Heart left ventricle (tissue), 16 donors: Measurements from ENCODE around the gene BRD9. TPM values are rescaled to one million over a fixed set of nuclear protein-coding genes. Genes with fewer than 3 reads are reported as not detected.
A peak's percentile ranks its signal among the peaks of the same experiment; 100 is the strongest.

Experiments used
- ATAC-seq, 4 donors: fragments of 200-7000 bp; cut with Tn5 transposase; one replicate each; pipeline ENCODE4 v1.9.1; 2020 to 2022; ENCODE audit warnings: moderate library complexity in 4 of 4, mild to moderate bottlenecking in 3 of 4, moderate number of reproducible peaks in 1 of 4
- DNase-seq, 5 donors: peaks; one replicate each; pipeline ENCODE4 v3.0.0-alpha.2; 2020
- H3K27ac ChIP-seq, 12 donors: fragments of 200-600 bp; sonication (generic) in 4 of 12; one replicate each; pipeline versions ENCODE4 v1.5.0 to v1.8.0; 2016 to 2022; ENCODE audit warnings: mild to moderate bottlenecking in 2 of 12
- H3K27me3 ChIP-seq, 9 donors: fragments of 200-600 bp; sonication (generic) in 2 of 9; one replicate each; pipeline versions ENCODE4 v1.5.1 to v1.8.0; 2016 to 2022; ENCODE audit warnings: mild to moderate bottlenecking in 3 of 9
- H3K36me3 ChIP-seq, 9 donors: fragments of 200-600 bp; sonication (generic) in 2 of 9; one replicate each; pipeline versions ENCODE4 v1.5.0 to v1.8.0; 2018 to 2022; ENCODE audit warnings: mild to moderate bottlenecking in 2 of 9
- H3K4me1 ChIP-seq, 12 donors: fragments of 200-600 bp; sonication (generic) in 4 of 12; one replicate each; pipeline versions ENCODE4 v1.5.0 to v1.8.0; 2016 to 2022; ENCODE audit warnings: mild to moderate bottlenecking in 3 of 12
- H3K4me3 ChIP-seq, 12 donors: fragments of 200-600 bp; sonication (generic) in 4 of 12; one replicate each; pipeline versions ENCODE4 v1.5.0 to v1.8.0; 2017 to 2022; ENCODE audit warnings: mild to moderate bottlenecking in 9 of 12, moderate library complexity in 4 of 12
- H3K9me3 ChIP-seq, 12 donors: fragments of 200-600 bp; sonication (generic) in 4 of 12; one replicate each; pipeline versions ENCODE4 v1.5.0 to v1.8.0; 2016 to 2022; ENCODE audit warnings: mild to moderate bottlenecking in 1 of 12
- POLR2A ChIP-seq, 2 donors: fragments of 450-650 bp; IDR thresholded peaks; one replicate each; pipeline ENCODE4 v1.6.1; 2017; ENCODE audit warnings: antibody characterized with exemption in 2 of 2, mild to moderate bottlenecking in 2 of 2, moderate library complexity in 2 of 2
- WGBS, 4 donors: extraction: QIAGEN DNeasy Blood & Tissue Kit in 2 of 4; methylation state at CpG; one replicate each; pipeline versions ENCODE4 v1.1.5 to v1.1.7; 2013 to 2018; 5-methylcytosine and 5-hydroxymethylcytosine counted together
- intact Hi-C, 10 donors: fragments of 100-400 bp; cut with DNase I; formaldehyde crosslinking; loops; one replicate each; pipeline versions ENCODE4 v1.11.1 to v1.14.2; 2022
- polyA plus RNA-seq, 2 donors: library from polyadenylated mRNA; stranded (reverse); fragments of 200-250 nt; gene quantifications; one replicate each; pipeline ENCODE4 v1.2.3, GENCODE V29; 2013
- total RNA-seq, 9 donors: library from RNA; depleted of rRNA in 2 of 9; stranded (reverse); fragments of >200 nt in 2 of 9; fragmentation: NEBNext Ultra II Directional in 3 of 9; extraction: Animal tissue kit (Norgen Biotek cat#: 25700) in 3 of 9; gene quantifications; one replicate each; pipeline versions ENCODE4 v1.1.0 to v1.2.4, GENCODE V29; 2016 to 2023
- TF ChIP-seq, protein P1 (sequence below), 12 donors: fragments of 200-600 bp; sonication (generic) in 4 of 12; IDR thresholded peaks; one replicate each; pipeline versions ENCODE4 v1.5.0 to v1.8.0; 2018 to 2022; ENCODE audit warnings: antibody characterized with exemption in 12 of 12, mild to moderate bottlenecking in 5 of 12
- donor health status: ischemic (EF 13 %, LVEDD 7.1; RV severe dilation, severe dysfunction).
- donor health status: healthy with polysubstance abuse.
- donor health status: DM: no; HTN: yes; CAD: no.
- donor health status: DM: no; HTN: no; CAD: no.
- donor health status: ischemic (EF 25% LVEDD 6.9; RV normal size, moderate dysfunction).
- donor health status: ischemic (EF 25% LVEDD 5.7; RV mildly dilated, moderate dysfunction).
- donor health status: healthy.
- donor health status: DM: yes; HTN: yes; CAD: no.
- donor health status: ischemic (EF 35%, LVEDD 5.7; RV mildly dilated, moderate dysfunction).
- donor health status: nonischemic (EF 11% LVEDD 7.7; RV severe dilation, severe dysfunction).
- donor health status: DM: yes; HTN: yes; CAD: no.
- donor health status: PGD.
- donor health status: ischemic (EF 29% LVEDD 5.4; RV normal size, mild dysfunction).
- donor health status: nonischemic (EF 23%, LVEDD 6.1; RV moderate dilation, normal function).

The BRD9 gene
- total and polyA plus RNA-seq, 11 donors = 17.5 to 32.1 (median 22.5) TPM

DNA sequence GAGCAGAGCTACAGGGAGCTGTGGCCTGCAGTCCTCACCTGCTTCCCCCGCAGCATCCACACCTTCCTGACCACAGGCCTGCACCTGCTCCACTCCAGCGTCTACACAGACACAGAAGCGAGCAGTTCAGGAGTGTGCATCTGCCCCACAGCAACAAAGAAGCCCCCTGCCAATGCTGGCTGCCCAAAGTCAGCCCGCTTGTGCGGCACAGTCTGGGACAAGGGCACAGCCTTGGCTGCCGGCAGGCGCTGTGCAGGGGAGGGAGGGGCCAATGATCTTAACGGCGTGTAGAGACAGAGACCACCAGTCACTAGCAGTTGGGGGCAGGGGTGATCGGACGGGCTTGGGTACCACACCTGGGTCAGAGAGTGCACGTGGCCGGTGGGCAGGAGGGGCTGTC, 6.6 kb downstream of the BRD9 start:
- Histone ChIP-seq H3K9me3 (no peaks in the 10 kb centered on the region), H3K27ac (peak overlapping the region in 4 of 12 donors; percentile 29 to 56 (median 49)), H3K4me3 (no peak overlapping the region), H3K27me3 (no peaks in the 10 kb centered on the region), H3K4me1 (peaks cover 0 to 18% (median 6%) of the 10 kb centered on the region in 12 donors), H3K36me3 (peaks cover 0 to 99% (median 93%) of the 10 kb centered on the region in 9 donors)
- no peak for TF ChIP-seq POLR2A (IDR thresholded peaks at IDR 0.05)
- TF ChIP-seq, protein P1, sequence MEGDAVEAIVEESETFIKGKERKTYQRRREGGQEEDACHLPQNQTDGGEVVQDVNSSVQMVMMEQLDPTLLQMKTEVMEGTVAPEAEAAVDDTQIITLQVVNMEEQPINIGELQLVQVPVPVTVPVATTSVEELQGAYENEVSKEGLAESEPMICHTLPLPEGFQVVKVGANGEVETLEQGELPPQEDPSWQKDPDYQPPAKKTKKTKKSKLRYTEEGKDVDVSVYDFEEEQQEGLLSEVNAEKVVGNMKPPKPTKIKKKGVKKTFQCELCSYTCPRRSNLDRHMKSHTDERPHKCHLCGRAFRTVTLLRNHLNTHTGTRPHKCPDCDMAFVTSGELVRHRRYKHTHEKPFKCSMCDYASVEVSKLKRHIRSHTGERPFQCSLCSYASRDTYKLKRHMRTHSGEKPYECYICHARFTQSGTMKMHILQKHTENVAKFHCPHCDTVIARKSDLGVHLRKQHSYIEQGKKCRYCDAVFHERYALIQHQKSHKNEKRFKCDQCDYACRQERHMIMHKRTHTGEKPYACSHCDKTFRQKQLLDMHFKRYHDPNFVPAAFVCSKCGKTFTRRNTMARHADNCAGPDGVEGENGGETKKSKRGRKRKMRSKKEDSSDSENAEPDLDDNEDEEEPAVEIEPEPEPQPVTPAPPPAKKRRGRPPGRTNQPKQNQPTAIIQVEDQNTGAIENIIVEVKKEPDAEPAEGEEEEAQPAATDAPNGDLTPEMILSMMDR (IDR thresholded peaks at IDR 0.05) = no peak
- ATAC-seq (peak in 3 of 4 donors; percentile 4 to 14 (median 11)), DNase-seq (peak in 1 of 5 donors; percentile 21)
- intact Hi-C loops = loop anchor here in 1 of 10 donors (5.0 kb wide), 1 partner anchor 214 kb away; no protein-coding TSS in a partner anchor
- 87 to 92% (median 88%) methylated on average over 10 to 13 of the region's 13 CpGs for WGBS, 4 donors

GRCh38 chr5:885529-885928, 7.1 kb downstream of the BRD9 start:
- Histone ChIP-seq H3K9me3 (no peaks in the 10 kb centered on the region), H3K4me1 (peaks cover 0 to 16% (median 3%) of the 10 kb centered on the region in 12 donors), H3K4me3 (no peak overlapping the region), H3K36me3 (peaks cover 0 to 99% (median 93%) of the 10 kb centered on the region in 9 donors), H3K27ac (peak overlapping the region in 5 of 12 donors; percentile 18 to 56 (median 42)), H3K27me3 (no peaks in the 10 kb centered on the region)
- ATAC-seq = peak; percentile 93 to 97 (median 96)
- intact Hi-C loops = loop anchor here in 1 of 10 donors (5.0 kb wide), 1 partner anchor 213 kb away; no protein-coding TSS in a partner anchor
- peak; percentile 77 to 92 (median 85) for DNase-seq
- TF ChIP-seq, protein P1 (IDR thresholded peaks at IDR 0.05) = no peak
- no peak for TF ChIP-seq POLR2A (IDR thresholded peaks at IDR 0.05)
- 51 to 68% (median 57%) methylated on average over 12 to 13 of the region's 13 CpGs for WGBS, 4 donors

DNA sequence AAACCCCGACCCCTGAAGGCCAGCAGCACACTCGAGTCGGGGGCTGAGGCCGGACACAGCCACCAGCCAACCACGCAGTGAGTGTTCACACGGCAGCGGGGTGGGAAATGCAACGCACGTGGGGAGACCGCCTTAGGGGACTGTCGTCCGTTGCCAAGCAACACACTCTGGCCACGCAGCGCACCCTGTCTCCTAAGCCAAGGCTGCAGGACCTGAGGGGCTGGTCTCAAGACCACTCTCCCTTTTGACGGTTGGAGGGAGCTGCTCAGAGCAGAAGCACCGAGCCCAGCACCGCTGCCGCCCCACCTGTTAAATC, 7.5 kb downstream of the BRD9 start:
- DNase-seq = peak in 1 of 5 donors; percentile 43
- Histone ChIP-seq H3K27me3 (no peaks in the 10 kb centered on the region), H3K9me3 (no peaks in the 10 kb centered on the region), H3K4me3 (no peak overlapping the region), H3K4me1 (peaks cover 0 to 16% (median 2%) of the 10 kb centered on the region in 12 donors), H3K36me3 (peaks cover 0 to 97% (median 89%) of the 10 kb centered on the region in 9 donors), H3K27ac (peak overlapping the region in 4 of 12 donors; percentile 18 to 56 (median 46))
- intact Hi-C loops = loop anchor here in 1 of 10 donors (5.0 kb wide), 1 partner anchor 213 kb away; no protein-coding TSS in a partner anchor
- TF ChIP-seq, protein P1 (IDR thresholded peaks at IDR 0.05) = no peak
- TF ChIP-seq POLR2A (IDR thresholded peaks at IDR 0.05) = no peak
- WGBS, 4 donors = 80 to 91% (median 89%) methylated on average over 7 to 18 of the region's 18 CpGs
- peak in 1 of 4 donors; percentile 3 for ATAC-seq

DNA sequence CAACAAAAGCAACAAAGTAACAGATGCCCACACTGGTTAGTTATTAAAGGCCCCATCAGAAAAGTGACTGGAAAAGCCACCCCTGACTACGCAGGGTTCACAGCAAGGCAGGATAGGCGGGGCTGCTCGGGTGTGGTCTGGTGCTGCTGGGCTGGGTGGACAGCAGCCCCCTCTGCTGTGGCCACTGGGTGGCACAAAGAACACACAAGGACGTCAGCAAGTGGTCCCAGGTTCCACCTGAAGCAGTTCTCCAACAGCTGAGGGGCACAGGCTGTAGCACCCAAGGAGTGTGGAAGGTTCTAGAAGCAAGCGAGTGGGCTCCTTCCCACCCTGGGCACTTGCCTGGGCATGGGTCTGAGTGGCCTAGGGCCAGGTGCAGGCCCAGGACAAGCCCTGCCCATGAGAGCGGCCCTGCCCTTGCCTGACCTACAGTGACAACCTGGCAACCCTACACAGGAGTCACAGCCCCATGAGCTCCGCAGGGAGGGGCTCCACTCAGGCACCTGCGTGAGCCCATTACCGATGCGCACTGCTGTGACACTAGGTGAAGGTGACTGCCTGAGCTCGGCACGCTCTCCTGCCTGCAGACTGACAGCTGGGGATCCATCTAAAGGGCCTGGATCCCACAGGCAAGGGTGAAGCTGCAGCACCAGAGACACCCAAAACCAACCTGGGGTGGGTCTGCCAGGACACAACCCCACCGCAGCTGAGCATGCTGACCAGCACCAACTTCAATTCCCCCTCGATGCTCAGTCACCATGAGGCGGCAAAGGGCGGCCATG, 8.1 kb downstream of the BRD9 start:
- DNase-seq = peak in 1 of 5 donors; percentile 55
- Histone ChIP-seq H3K4me3 (no peak overlapping the region), H3K4me1 (peaks cover 0 to 16% (median 2%) of the 10 kb centered on the region in 12 donors), H3K27ac (no peak overlapping the region), H3K36me3 (peaks cover 0 to 91% (median 84%) of the 10 kb centered on the region in 9 donors), H3K9me3 (no peaks in the 10 kb centered on the region), H3K27me3 (no peaks in the 10 kb centered on the region)
- TF ChIP-seq, protein P1 (IDR thresholded peaks at IDR 0.05) = no peak
- TF ChIP-seq POLR2A (IDR thresholded peaks at IDR 0.05) = no peak
- peak in 1 of 4 donors; percentile 4 for ATAC-seq
- intact Hi-C loops = loop anchor here in 1 of 10 donors (5.0 kb wide), 1 partner anchor 212 kb away; no protein-coding TSS in a partner anchor
- WGBS, 4 donors = 68 to 92% (median 88%) methylated on average over 4 to 16 of the region's 16 CpGs
